A172 (cell line): ENCODE measurements around the gene CTSH. TPM values are rescaled to one million over a fixed set of nuclear protein-coding genes. Genes with fewer than 3 reads are reported as not detected.
"Not testable (repeated sequence)": the region's sequence is repeated elsewhere in the genome, so short reads cannot be mapped to it uniquely, and the experiment has no call there.

Source experiments
- DNase-seq: peaks from one replicate; pipeline ENCODE4 v3.0.0-alpha.2; 2015; ENCODE audit warnings: low spot score
- total RNA-seq: library from RNA; depleted of rRNA; stranded (reverse); fragments of >200 nt; shearing (Covaris generic); gene quantifications from 2 replicates; pipeline ENCODE4 v1.2.3, GENCODE V29; 2014; rRNA removed

The CTSH gene
- total RNA-seq, 1 experiment from 2014 or later, result 52.8 TPM

- no peak for DNase-seq
Observed at GRCh38 chr15:78895471-78895870, 49.4 kb downstream of the CTSH start.

DNA sequence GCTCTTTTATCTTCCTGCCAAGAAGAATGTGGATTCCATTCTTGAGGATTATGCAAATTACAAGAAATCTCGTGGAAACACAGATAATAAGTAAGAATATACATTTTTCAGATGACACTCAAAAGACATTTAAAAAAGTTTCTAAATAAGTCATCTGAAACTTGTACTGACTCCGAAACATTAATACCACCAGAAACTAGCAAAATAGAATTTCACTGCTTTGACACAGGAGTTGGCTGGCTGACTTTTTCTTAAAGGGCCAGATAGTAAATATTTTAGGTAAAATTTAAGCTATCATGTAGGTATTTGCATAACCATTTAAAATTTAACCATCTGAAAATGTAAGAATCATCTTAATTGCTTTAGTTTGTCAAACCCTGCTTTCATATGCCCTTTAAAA is 51.3 kb downstream of the CTSH start:
- DNase-seq, result no peak

GRCh38 chr15:78889000-78889399 is 55.8 kb downstream of the CTSH start:
- DNase-seq, result no peak

- no peak for DNase-seq
Observed at GRCh38 chr15:78881681-78882080, 63.2 kb downstream of the CTSH start.

DNA sequence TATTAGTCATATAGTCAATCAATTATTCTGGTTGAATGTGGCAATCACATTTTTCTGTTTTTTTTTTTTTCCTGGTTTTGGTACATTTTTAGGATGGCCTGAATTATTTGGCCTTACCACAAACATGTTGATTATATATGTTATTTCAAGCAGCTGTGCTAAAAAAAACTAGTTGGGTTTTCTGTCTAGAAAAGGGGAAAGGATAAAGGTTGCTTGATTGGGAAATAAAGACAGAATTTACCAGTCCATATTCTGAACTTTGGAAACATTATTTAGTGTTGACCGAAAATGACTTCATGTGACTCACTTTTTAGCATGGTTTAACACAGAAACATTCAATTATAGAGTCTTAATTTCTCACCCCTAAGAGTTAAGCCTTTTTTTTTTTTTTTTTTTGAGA is 64.0 kb downstream of the CTSH start:
- no peak for DNase-seq

GRCh38 chr15:78880242-78880533 is 64.7 kb downstream of the CTSH start:
- DNase-seq, result peak; percentile 26

DNA sequence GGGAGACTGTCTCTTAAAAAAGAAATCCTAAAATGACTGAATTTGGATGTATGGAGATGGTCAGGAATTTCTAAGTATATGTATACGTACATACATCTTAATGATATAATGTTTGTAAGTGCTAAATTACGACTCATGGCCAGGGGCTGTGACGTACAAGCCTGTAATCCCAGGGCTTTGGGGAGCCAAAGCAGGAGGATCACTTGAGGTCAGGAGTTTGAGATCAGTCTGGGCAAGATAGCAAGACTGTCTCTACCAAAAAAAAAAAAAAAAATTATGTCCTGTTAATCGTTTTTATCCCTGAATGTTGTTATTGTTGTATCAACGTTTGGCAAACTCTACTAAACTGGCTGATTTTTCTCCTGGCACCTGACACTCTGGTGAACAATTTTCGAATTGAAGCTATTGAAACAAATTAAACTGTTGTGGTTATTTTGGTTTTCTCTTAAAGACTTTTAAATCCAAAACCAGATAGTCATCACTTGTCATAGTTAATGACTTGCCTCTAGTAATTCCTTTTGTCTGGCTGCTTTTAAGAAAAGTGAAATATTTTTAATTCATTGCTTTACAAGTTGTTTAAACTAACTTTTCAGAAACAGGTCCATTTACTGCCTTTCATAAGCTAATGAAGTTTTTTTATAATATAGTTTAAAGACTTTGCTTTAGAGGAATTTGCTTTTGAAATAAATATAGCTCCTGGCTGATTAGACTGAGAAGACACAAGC is 65.2 kb downstream of the CTSH start:
- no peak for DNase-seq

DNA sequence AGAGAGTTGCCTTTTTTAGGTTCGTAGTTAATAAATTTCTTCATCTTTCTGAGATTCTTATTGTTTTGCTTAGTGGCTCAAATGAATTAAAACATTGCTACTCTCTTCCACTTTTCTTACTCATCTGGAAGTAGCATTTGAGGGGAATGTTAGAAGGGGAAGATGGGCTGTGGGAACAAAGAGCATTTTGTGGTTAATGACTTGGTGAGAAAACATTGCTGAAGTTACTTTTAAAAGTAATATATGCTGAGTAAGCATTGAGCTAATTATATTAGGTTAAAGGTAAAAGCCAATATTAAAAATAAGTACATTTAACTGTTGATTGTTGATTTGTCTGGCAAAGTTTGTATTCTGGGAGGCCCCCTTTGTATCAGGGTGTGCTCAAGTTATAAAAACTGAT is 66.5 kb downstream of the CTSH start:
- DNase-seq, result peak; percentile 26

DNA sequence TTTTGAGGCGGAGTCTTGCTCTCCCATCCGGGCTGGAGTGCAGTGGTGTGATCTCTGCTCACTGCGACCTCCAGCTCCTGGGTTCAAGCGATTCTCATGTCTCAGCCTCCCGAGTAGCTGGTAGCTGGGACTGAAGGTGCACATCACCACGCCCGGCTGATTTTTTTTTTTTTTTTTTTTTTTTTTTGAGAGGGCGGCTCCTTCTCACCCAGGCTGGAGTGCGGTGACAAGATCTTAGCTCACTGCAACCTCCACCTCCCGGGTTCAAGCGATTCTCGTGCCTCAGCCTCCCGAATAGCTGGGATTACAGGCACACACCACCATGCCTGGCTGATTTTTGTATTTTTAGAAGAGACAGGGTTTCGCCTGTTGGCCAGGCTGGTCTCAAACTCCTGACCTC is 67.9 kb downstream of the CTSH start:
- not testable (repeated sequence) for DNase-seq

- no peak for DNase-seq
Observed at GRCh38 chr15:78875107-78875914, 69.5 kb downstream of the CTSH start.

DNA sequence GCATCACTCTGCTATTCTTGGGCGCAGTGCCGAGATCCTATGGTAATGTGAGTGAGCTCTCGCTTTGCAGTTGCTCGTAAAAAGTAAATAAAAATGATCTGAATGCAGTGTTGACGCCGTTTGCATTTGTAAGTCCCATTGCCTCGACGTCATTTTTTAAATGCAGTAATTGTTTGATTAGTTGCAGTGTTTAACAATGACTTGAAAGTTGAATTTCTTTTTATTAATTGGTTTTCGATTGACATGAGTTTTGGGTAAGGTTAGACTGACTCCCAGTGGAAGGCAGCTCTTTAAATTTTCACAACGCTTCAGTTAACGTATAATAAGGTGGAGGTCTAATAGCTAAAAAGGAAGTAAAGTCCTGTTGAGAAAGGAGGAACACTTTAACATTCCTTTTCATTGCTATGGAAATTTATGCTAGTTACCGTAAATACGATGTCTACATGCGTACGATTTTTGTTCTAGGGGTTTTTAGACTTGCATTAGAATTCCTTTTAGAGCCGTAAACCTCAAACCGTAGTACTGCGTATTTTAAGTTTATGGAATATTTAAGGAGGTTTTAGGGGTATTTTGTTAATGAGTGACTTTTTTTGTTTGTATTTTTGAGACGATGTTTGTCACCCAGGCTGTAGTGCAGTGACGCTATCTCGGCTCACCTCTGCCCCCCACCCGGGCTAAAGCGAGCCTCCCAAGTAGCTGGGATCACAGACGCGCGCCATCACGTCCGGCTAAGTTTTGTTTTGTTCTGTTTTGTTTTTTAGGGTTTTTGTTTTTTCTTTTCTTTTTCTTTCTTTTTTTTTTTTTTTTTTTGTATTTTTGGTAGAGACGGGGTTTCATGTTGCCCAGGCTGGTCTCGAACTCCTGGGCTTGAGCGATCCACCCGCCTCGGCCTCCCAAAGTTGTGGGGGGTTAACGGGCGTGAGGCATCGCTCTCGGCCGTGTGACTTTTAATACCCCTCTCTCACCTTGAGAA is 70.8 kb downstream of the CTSH start:
- DNase-seq, result no peak

GRCh38 chr15:78872972-78873792 is 71.7 kb downstream of the CTSH start:
- DNase-seq, result peak; percentile 80

GRCh38 chr15:78872155-78872971 is 72.5 kb downstream of the CTSH start, which contains the start of gene MORF4L1:
MORF4L1 (plus strand) TSS chr15:78872890; CDS start chr15:78873018, 128 bp downstream.
- peak; percentile 88 for DNase-seq

GRCh38 chr15:78871483-78872127 is 73.2 kb downstream of the CTSH start:
- DNase-seq, result not testable (repeated sequence)

Other genes starting within 250 kb of the CTSH start
- gene ADAMTS7, start 133.6 kb downstream of the CTSH start, total RNA-seq, result 6.0 and 12.2 TPM in 2 replicates
- gene MORF4L1, start 72.2 kb downstream of the CTSH start, total RNA-seq, result 261 and 441 TPM in 2 replicates
- 1.2 and 2.1 TPM in 2 replicates for gene RASGRF1, start 145.7 kb upstream of the CTSH start, total RNA-seq